HepG2 (cell line): ENCODE results near the gene LOXL3. TPM values are rescaled to one million over a fixed set of nuclear protein-coding genes. Genes with fewer than 3 reads are reported as not detected.

Experiments used
- ATF7-NPFF ChIP-seq: sonication (generic); formaldehyde crosslinking; IDR thresholded peaks from 2 replicates; pipeline ENCODE4 v1.8.1; 2023; ENCODE audit warnings: mild to moderate bottlenecking, low read depth, missing genetic modification reagents, moderate library complexity
- HNRNPL ChIP-seq: fragments of 200-400 bp; formaldehyde crosslinking; IDR thresholded peaks from 2 replicates; pipeline ENCODE4 v1.6.1; 2017; ENCODE audit warnings: mild to moderate bottlenecking, low read depth, low read length
- KMT2A ChIP-seq: sonication (generic); formaldehyde crosslinking; IDR thresholded peaks from 2 replicates; pipeline ENCODE4 v1.4.0; 2020; ENCODE audit warnings: missing genetic modification reagents
- LBX2 ChIP-seq: sonication (generic); formaldehyde crosslinking; IDR thresholded peaks from 2 replicates; pipeline ENCODE4 v1.5.0; 2020; ENCODE audit warnings: missing genetic modification reagents, mild to moderate bottlenecking, borderline replicate concordance
- MIER2 ChIP-seq: IDR thresholded peaks from 2 replicates; pipeline ENCODE4 v1.6.1; 2016; ENCODE audit warnings: missing biosample characterization, missing genetic modification reagents
- NR2F1 ChIP-seq, 2 experiments: fragments of 450-650 bp in 1 of 2; formaldehyde crosslinking in 1 of 2; IDR thresholded peaks; 2 replicates each; pipeline versions ENCODE4 v1.5.0 to v1.6.1; 2016 to 2020; ENCODE audit warnings: mild to moderate bottlenecking in 1 of 2, missing compliant biosample characterization in 1 of 2, missing genetic modification reagents in 1 of 2, moderate library complexity in 1 of 2
- PCBP1 ChIP-seq: fragments of 200-400 bp; formaldehyde crosslinking; IDR thresholded peaks from 2 replicates; pipeline ENCODE4 v1.6.1; 2017; ENCODE audit warnings: mild to moderate bottlenecking, low read depth, low read length, borderline replicate concordance
- PCBP2 ChIP-seq: fragments of 200-400 bp; formaldehyde crosslinking; optimal IDR thresholded peaks from 2 replicates; pipeline ENCODE3; 2018; ENCODE audit warnings: low read length, low read depth; ENCODE audit not compliant: poor library complexity, severe bottlenecking
- SNRNP70 ChIP-seq: fragments of 200-400 bp; formaldehyde crosslinking; IDR thresholded peaks from 2 replicates; pipeline ENCODE4 v1.6.1; 2017; ENCODE audit warnings: mild to moderate bottlenecking, low read depth, low read length, moderate library complexity
- SOX5 ChIP-seq: IDR thresholded peaks from 2 replicates; pipeline ENCODE4 v1.6.1; 2016; ENCODE audit warnings: borderline replicate concordance
- ZBTB26 ChIP-seq: IDR thresholded peaks from 2 replicates; pipeline ENCODE4 v1.6.1; 2016; ENCODE audit warnings: missing compliant biosample characterization, missing genetic modification reagents, borderline replicate concordance
- ZNF337 ChIP-seq: sonication (generic); formaldehyde crosslinking; IDR thresholded peaks from 2 replicates; pipeline ENCODE4 v1.5.1; 2020; ENCODE audit warnings: missing genetic modification reagents, low read depth, mild to moderate bottlenecking, borderline replicate concordance
- ZNF33B ChIP-seq: sonication (generic); formaldehyde crosslinking; IDR thresholded peaks from 2 replicates; pipeline ENCODE4 v1.5.1; 2020; ENCODE audit warnings: mild to moderate bottlenecking, missing genetic modification reagents
- polyA plus RNA-seq, 8 experiments: library from polyadenylated mRNA; depleted of rRNA in 3 of 8; stranded (reverse) in 7 of 8; unstranded in 1 of 8; fragments of >200 nt; fragmentation: Illumina TruSeq in 4 of 8; extraction: Trizol in 4 of 8; gene quantifications; 2 replicates each; pipeline versions ENCODE4 v1.2.1 to v1.2.3, GENCODE V29; 2011 to 2016; ENCODE audit warnings: low read depth in 4 of 8, missing spikeins in 1 of 8, mixed read lengths in 1 of 8; ENCODE audit not compliant: insufficient read depth in 1 of 8
- total RNA-seq, 5 experiments: library from RNA; depleted of rRNA; stranded (reverse); fragments of >200 nt; fragmentation: Illumina TruSeq; extraction: Trizol; gene quantifications; 2 replicates each; pipeline ENCODE4 v1.2.3, GENCODE V29; 2016; ENCODE audit warnings: low read depth in 1 of 5
- TF ChIP-seq, protein P1 (sequence below): sonication (generic); formaldehyde crosslinking; IDR thresholded peaks from 2 replicates; pipeline ENCODE4 v1.8.0; 2022; ENCODE audit warnings: mild to moderate bottlenecking, missing genetic modification reagents, borderline replicate concordance
- TF ChIP-seq, protein P2 (sequence below): IDR thresholded peaks from 2 replicates; pipeline ENCODE4 v1.6.1; 2016; ENCODE audit warnings: low read depth, control low read depth
- TF ChIP-seq, protein P3 (sequence below): sonication (generic); formaldehyde crosslinking; IDR thresholded peaks from 2 replicates; pipeline ENCODE4 v1.8.1; 2022; ENCODE audit warnings: mild to moderate bottlenecking, missing genetic modification reagents
- TF ChIP-seq, protein P4 (sequence below): sonication (generic); formaldehyde crosslinking; conservative IDR thresholded peaks from 2 replicates; pipeline ENCODE4 v1.4.0; 2020; ENCODE audit warnings: mild to moderate bottlenecking, missing genetic modification reagents, moderate library complexity

LOXL3 gene
- total and polyA plus RNA-seq, 2 of the 13 experiments (the other 11 are each of a cell fraction or from before 2014, with no cell fraction given) = 0.55 to 6.5 TPM

DNA sequence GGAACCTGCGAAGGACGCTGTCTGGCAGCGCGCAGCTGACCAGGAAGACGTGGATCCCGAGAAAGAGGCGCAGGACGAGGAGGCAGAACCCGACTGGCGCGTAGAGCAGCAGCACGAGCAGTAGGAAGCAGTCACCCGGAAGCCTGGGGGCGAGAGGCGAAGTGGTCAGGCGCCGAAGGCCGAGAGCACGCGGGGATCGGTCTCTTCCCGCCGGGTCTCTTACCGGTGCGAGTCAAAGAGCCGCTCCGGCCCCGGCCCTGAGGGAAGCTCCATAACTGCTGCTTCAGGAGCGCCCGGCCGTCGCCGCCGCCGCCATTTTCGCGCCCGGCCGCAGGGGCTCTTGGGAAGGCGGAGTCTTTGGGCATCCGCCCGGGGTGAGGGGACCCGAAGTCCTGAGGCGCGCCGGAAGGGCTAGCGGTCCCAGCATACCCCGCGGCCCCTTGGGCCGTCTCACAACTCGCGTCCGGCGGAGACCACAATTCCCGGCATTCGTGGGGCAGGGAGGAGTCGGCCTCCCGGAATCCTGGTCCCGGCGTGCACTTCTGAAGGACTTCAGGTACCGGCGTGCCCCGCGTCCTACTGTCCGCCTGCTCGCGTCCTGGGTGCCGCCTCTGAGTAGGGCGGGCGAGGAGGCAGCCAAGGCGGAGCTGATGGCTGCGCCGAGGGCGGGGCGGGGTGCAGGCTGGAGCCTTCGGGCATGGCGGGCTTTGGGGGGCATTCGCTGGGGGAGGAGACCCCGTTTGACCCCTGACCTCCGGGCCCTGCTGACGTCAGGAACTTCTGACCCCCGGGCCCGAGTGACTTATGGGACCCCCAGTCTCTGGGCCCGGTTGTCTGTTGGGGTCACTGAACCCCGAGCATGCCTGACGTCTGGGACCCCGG lies 24.1 kb downstream of the LOXL3 start, which contains the start of the genes AUP1 and HTRA2 (continued):
- TF ChIP-seq, protein P1, sequence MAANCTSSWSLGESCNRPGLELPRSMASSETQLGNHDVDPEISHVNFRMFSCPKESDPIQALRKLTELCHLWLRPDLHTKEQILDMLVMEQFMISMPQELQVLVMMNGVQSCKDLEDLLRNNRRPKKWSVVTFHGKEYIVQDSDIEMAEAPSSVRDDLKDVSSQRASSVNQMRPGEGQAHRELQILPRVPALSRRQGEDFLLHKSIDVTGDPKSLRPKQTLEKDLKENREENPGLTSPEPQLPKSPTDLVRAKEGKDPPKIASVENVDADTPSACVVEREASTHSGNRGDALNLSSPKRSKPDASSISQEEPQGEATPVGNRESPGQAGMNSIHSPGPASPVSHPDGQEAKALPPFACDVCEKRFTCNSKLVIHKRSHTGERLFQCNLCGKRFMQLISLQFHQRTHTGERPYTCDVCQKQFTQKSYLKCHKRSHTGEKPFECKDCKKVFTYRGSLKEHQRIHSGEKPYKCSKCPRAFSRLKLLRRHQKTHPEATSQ (CRISPR knock-in tag) = no peak; the same call in 1 of the 2 replicates
- TF ChIP-seq ZBTB26 (CRISPR knock-in tag) (0 out of 2 replicates have a peak, but pooled peaks have one; percentile 4), SOX5 (peak; percentile 66), ZNF337 (CRISPR knock-in tag) (peak; percentile 8; the same call in 1 of the 2 replicates), PCBP1 (0 out of 2 replicates have a peak, but pooled peaks have one; percentile 18), ATF7-NPFF (CRISPR knock-in tag) (0 out of 2 replicates have a peak, but pooled peaks have one; percentile 30), MIER2 (peak; percentile 72; the same call in 1 of the 2 replicates), LBX2 (CRISPR knock-in tag) (peak; percentile 59; the same call in 1 of the 2 replicates), HNRNPL (peak; percentile 66; the same call in 1 of the 2 replicates), SNRNP70 (no peak), PCBP2 (no peak), KMT2A (CRISPR knock-in tag) (peak; percentile 80), ZNF33B (CRISPR knock-in tag) (no peak; the same call in none of the 2 replicates), NR2F1 (CRISPR knock-in tag; IDR thresholded peaks at IDR 0.05) (peak in 1 of 2 experiments; percentile 74; a peak in 2 of 4 replicates)
- TF ChIP-seq, protein P2, sequence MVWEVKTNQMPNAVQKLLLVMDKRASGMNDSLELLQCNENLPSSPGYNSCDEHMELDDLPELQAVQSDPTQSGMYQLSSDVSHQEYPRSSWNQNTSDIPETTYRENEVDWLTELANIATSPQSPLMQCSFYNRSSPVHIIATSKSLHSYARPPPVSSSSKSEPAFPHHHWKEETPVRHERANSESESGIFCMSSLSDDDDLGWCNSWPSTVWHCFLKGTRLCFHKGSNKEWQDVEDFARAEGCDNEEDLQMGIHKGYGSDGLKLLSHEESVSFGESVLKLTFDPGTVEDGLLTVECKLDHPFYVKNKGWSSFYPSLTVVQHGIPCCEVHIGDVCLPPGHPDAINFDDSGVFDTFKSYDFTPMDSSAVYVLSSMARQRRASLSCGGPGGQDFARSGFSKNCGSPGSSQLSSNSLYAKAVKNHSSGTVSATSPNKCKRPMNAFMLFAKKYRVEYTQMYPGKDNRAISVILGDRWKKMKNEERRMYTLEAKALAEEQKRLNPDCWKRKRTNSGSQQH (CRISPR knock-in tag) = peak; percentile 69; the same call in 1 of the 2 replicates
- TF ChIP-seq, protein P3, sequence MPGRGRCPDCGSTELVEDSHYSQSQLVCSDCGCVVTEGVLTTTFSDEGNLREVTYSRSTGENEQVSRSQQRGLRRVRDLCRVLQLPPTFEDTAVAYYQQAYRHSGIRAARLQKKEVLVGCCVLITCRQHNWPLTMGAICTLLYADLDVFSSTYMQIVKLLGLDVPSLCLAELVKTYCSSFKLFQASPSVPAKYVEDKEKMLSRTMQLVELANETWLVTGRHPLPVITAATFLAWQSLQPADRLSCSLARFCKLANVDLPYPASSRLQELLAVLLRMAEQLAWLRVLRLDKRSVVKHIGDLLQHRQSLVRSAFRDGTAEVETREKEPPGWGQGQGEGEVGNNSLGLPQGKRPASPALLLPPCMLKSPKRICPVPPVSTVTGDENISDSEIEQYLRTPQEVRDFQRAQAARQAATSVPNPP = peak; percentile 21; the same call in 1 of the 2 replicates
- TF ChIP-seq, protein P4, sequence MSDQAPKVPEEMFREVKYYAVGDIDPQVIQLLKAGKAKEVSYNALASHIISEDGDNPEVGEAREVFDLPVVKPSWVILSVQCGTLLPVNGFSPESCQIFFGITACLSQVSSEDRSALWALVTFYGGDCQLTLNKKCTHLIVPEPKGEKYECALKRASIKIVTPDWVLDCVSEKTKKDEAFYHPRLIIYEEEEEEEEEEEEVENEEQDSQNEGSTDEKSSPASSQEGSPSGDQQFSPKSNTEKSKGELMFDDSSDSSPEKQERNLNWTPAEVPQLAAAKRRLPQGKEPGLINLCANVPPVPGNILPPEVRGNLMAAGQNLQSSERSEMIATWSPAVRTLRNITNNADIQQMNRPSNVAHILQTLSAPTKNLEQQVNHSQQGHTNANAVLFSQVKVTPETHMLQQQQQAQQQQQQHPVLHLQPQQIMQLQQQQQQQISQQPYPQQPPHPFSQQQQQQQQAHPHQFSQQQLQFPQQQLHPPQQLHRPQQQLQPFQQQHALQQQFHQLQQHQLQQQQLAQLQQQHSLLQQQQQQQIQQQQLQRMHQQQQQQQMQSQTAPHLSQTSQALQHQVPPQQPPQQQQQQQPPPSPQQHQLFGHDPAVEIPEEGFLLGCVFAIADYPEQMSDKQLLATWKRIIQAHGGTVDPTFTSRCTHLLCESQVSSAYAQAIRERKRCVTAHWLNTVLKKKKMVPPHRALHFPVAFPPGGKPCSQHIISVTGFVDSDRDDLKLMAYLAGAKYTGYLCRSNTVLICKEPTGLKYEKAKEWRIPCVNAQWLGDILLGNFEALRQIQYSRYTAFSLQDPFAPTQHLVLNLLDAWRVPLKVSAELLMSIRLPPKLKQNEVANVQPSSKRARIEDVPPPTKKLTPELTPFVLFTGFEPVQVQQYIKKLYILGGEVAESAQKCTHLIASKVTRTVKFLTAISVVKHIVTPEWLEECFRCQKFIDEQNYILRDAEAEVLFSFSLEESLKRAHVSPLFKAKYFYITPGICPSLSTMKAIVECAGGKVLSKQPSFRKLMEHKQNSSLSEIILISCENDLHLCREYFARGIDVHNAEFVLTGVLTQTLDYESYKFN = peak; percentile 67
